Stomach (tissue), 4 donors: ENCODE measurements around the gene ARHGAP12.

Source experiments
- EP300 ChIP-seq: sonication (generic); formaldehyde crosslinking; IDR thresholded peaks from one replicate; pipeline ENCODE4 v1.6.1; 2017; ENCODE audit warnings: antibody characterized with exemption
- POLR2A ChIP-seq, 4 donors: fragments of 450-650 bp; IDR thresholded peaks; one replicate each; pipeline ENCODE4 v1.6.1; 2016; ENCODE audit warnings: antibody characterized with exemption in 4 of 4, control low read depth in 2 of 4, mild to moderate bottlenecking in 1 of 4, moderate library complexity in 1 of 4
- TF ChIP-seq, protein P1 (sequence below), 7 experiments: fragments of 450-650 bp in 4 of 7; fragments of 200-600 bp in 3 of 7; sonication (generic) in 3 of 7; IDR thresholded peaks; one replicate each; pipeline ENCODE4 v1.5.1; 2016 to 2019; ENCODE audit warnings: antibody characterized with exemption in 7 of 7, control low read depth in 2 of 7, mild to moderate bottlenecking in 1 of 7

DNA sequence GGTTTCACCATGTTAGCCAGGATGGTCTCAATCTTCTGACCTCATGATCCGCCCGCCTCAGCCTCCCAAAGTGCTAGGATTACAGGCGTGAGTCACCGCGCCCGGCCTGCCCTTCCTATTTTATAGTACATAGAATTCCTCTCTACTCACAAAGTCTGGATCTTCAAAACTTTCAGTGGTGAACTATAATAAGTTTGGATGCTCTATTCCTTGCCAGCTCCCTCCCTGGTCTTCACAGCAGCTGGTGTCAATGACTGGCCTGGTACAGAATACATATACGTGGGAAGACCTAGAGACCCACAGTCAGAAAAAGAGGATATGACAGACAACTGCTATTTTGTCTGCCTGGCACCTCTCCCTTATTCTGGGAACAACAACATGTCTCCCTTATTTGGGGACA is 40.8 kb downstream of the ARHGAP12 start:
- TF ChIP-seq EP300 (no peak), POLR2A (IDR thresholded peaks at IDR 0.05) (no peak)
- TF ChIP-seq, protein P1, sequence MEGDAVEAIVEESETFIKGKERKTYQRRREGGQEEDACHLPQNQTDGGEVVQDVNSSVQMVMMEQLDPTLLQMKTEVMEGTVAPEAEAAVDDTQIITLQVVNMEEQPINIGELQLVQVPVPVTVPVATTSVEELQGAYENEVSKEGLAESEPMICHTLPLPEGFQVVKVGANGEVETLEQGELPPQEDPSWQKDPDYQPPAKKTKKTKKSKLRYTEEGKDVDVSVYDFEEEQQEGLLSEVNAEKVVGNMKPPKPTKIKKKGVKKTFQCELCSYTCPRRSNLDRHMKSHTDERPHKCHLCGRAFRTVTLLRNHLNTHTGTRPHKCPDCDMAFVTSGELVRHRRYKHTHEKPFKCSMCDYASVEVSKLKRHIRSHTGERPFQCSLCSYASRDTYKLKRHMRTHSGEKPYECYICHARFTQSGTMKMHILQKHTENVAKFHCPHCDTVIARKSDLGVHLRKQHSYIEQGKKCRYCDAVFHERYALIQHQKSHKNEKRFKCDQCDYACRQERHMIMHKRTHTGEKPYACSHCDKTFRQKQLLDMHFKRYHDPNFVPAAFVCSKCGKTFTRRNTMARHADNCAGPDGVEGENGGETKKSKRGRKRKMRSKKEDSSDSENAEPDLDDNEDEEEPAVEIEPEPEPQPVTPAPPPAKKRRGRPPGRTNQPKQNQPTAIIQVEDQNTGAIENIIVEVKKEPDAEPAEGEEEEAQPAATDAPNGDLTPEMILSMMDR (IDR thresholded peaks at IDR 0.05), result no peak
